AG09309 (cell line): ENCODE data around the gene RNF133.

Source experiments
- DNase-seq: peaks from one replicate; pipeline ENCODE4 v3.0.0-alpha.2; 2010; ENCODE audit warnings: low read depth
- H3K4me3 ChIP-seq: 2 replicates; pipeline ENCODE4 v1.5.1; 2011; ENCODE audit warnings: mild to moderate bottlenecking, low read depth, low read length, moderate library complexity; ENCODE audit not compliant: control insufficient read depth
- CTCF ChIP-seq: IDR thresholded peaks from 2 replicates; pipeline ENCODE4 v1.5.1; 2011; ENCODE audit warnings: mild to moderate bottlenecking, low read depth, low read length, inconsistent platforms; ENCODE audit not compliant: insufficient read depth, control insufficient read depth; ENCODE audit errors: missing control alignments

RNF133 gene

GRCh38 chr7:122651451-122651850 is 47.5 kb downstream of the RNF133 start:
- no peak for DNase-seq
- TF ChIP-seq CTCF, result no peak
- H3K4me3 ChIP-seq, result no peak overlapping the region
